Astrocyte of the hippocampus (primary cell): ENCODE measurements around the gene TEDDM1.
A peak's percentile ranks its signal among the peaks of the same experiment; 100 is the strongest.

ENCODE experiments used
- DNase-seq: peaks from one replicate; pipeline ENCODE4 v3.0.0; 2011; ENCODE audit warnings: low read depth, low spot score

Gene TEDDM1

DNA sequence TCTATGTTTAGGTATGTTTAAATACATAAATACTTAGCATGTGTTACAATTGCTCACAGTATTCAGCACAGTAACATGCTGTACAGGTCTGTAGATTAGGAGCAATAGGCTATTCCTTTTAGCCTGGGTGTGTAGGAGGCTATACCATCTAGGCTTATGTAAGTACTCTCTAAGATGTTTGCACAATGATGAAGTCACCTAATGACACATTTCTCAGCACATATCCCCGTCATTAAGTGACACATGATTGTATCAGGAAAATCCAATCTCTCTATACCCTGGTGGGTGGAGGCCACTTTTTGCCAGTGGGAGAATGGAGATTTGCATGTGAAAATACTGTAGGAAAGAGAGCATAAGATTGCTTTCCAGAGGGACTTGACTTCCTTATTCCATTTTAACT, 5.5 kb upstream of the TEDDM1 start:
- no peak for DNase-seq

DNA sequence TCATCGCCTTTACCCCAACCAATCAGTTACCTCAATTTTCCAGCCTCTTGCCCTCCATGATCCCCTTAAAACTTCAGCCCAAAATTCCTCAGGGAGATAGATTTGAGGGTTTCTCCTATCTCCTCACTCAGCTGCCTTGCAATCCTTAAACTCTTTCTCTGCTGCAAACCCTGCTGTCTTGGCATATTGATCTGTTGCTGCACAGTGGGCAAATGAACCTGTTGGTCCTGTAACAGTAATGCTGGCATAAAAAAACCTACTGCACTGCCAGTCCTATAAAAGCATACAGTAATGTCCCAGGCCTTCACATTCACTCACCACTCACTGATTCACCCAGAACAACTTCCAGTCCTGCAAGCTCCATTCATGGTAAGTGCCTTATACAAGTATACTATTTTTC, 5.1 kb upstream of the TEDDM1 start:
- DNase-seq = no peak

DNA sequence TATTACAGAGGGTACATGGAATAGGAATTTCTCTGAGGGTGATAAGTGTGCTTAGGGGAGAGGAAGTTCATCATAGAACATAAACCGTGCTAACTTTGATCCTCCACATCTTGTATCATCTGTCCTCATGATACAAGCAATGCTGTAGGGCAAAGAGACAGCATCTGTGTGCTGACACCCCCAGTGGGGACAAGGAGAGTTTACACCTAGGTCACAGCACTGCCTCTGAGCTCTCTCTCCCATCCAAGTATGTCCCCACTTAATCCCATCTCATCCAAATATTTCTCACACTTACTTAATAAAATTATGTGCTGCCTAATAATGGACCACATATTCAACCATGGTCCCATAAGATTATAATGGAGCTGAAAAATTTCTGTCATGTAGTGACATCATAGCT, 4.3 kb upstream of the TEDDM1 start:
- no peak for DNase-seq

DNA sequence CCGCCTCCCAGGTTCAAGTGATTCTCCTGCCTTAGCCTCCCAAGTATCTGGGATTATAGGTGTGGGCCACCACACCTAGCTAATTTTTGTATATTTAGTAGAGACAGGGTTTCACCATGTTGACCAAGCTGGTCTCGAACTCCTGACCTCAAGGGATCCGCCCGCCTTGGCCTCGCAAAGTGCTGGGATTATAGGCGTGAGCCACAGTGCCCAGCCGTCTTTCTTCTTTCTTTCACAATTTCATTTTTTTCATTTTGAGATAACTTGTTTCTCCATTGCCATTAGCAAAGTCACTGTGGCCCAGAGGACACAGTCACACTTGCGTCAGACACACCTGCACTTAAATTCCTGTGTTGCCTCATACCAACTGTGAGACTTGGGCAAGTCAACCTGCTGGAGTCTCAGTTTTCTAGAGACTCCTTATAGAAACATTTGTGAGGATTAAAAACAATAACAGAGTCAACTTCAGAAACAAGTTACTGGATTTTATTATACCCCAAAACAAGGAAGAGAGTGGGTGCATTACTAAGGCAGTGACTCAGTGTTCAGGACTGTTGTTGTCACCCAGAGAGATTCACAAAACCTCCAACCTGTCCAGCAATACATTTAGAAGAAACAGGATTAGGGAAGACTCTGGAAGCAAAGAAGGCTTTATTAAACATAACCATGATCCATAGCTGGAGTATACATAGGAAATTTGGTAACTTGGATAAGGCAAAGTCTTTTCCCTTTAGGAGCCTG, 2.6 kb downstream of the TEDDM1 start:
- no peak for DNase-seq

DNA sequence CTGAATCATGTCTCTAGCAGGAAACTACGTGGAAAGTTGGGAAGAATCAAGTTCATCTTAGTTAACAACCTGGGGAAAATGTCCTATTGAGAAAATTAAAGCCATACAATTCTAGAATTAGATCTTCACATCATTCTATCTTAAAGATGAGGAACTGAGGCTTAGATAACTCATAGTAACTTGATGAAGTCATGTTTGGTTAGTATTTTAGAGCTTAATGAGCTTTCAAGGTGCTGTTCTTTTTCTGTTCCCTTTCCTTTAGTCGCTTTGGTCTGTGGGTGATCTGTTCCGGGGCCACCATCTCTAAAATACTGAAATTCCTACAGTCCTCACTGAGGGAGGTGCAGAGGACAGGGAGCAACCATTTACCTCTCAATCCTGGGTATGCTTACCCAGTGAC, 4.6 kb downstream of the TEDDM1 start:
- no peak for DNase-seq

DNA sequence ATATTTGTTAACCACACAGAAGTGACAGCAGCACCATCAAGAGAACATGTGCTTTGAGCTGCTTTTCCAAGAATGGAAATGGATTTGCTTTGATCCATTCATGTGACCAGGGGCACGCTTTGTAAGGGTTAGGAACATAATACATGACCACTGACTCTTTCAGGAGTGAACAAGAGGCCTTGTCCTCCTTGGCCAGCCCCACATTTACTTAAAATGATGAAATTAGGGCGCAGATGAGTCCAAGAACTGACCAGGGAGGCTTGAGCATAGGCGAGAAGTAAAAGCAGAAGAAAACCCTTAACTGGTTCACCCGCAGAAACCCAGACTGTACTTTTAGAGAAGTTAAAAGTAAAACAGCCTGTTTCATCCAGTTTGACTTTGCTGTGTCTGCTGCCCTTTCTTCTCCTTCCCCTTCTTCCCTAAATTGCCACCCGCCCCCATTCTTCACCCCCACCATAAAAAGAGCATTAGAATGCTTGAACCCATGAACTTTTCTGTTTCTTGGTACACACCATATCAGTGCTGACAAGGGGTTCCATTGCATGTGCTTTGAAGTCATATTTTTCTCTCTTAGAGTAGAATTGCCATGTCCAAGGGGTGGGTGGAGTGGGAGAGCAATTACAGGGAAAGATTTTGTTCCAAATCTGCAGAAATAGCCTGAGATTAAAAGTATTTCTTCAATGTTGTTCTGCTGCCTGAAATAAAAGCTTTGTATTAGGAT, 6.3 kb downstream of the TEDDM1 start:
- DNase-seq = no peak

DNA sequence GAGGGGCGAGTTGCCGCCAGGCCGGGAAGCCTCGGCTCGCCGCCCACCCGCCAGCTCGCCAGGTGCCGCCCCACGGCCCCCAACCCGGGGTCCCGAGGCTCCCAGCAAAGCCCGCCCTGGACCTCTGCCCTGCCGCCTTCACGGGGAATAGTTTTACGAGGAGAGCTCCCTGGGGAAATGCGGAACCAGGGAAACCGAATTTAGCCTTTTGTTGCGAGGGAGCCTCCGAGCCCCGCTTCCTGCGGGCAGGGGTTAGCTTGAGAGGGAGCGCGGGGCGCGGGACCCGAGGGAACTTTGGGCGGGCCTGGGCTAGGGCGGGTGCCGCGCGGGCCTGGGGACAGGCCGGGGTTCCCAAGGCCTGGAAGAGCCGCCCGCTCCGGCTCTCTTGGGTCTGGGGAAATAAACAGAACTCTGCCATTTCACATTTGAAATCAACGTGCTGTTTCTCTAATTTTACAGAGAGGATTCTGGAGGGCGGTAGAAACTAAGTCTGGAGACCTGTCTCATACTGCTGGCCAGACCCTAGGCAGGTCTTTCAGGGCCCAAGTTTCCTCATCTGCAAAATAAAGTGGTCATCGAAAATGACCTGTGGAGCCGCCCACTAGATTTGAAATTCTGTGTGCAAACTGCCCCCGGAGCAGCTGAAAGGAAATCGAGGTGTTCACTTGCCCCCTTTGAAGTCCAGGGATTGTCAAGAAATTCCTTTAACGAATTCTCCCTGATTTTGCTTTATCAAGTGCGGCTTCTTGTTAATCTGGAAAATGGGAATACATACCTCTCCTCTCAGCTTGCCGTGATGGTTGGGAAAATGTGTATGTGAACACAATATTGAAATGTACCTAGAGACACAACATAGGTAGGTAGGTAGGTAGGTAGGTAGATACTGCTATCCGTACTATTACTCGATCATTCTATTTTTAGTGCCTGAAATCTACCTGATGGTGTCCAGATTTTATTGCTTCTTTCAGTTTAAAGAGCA, 8.1 kb downstream of the TEDDM1 start:
- DNase-seq = peak; percentile 73

DNA sequence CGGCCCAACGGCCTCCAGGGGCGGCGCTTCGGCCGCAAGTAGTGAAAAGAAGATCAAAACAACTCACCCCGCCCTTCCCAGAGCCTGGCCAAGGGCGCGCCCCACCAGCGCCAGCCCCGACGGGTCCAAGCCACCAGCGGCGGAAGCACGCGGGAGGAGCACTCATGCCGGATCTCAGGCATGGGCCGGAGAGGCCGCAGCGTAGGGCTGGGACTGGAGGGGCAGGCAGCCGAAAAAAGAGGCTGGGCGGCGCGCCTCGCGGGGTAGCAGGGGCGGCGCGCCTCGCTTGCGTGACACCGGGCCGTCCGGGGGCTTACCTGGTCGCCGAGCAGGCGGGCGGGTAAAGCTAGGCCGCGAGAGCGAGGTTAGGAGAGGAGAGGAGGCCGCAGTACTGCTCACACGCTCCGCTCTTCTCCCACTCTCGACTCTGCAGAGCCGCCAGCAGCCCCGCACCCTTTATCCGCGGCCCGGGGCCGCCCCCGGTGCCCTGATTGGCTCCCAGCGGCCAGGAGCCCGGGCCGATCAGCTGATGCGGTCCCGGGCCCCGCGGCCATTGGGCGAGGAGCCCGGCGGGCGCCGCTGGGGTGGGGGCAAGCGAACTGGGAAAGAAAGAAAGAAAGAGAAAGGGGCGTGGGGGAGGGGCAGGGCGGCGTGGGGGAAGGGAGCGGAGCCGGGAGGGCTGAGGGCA, 9.0 kb downstream of the TEDDM1 start, which contains the start of gene GLUL:
TSS of gene GLUL (minus strand) at position 429 of the 688 bp plus-strand sequence. CDS start 3,053 bp downstream, outside the sequence.
- peak; percentile 98 for DNase-seq

DNA sequence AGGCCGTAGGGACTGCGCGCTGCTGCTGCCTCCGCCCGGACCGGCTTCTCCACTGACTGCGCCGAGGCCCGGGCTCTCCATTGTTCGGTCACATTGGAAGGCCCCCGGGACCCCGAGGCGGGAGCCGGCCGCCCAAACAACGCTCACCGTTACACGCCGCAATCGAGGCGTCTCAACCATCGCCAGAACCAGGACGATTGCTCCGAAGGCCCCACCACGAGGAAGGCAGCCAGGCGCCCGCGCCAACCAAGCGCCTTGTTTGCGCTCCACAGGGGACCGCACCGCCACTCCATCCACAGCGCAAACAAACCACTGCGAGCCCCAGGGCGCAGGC, 9.5 kb downstream of the TEDDM1 start:
- no peak for DNase-seq

DNA sequence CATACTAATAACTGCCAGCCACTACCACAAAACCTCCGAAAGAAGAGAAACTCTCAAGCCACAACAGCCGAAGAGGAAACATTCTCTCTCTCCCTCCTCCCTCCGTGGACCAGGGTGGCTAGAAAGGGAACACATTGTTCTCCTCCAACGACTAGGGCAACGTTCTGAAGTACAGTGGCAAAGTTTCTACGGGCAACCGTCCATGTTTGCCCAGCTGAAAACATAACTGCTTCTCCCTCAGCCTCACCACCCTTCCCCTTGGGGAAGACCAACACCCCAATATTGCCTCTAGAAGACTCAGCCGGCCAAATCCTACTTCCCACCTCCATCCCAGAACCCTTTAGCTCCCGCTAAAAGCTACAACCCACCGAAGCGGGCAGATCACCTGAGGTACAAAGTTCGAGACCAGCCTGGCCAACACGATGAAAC, 10.8 kb downstream of the TEDDM1 start:
- peak; percentile 42 for DNase-seq

DNA sequence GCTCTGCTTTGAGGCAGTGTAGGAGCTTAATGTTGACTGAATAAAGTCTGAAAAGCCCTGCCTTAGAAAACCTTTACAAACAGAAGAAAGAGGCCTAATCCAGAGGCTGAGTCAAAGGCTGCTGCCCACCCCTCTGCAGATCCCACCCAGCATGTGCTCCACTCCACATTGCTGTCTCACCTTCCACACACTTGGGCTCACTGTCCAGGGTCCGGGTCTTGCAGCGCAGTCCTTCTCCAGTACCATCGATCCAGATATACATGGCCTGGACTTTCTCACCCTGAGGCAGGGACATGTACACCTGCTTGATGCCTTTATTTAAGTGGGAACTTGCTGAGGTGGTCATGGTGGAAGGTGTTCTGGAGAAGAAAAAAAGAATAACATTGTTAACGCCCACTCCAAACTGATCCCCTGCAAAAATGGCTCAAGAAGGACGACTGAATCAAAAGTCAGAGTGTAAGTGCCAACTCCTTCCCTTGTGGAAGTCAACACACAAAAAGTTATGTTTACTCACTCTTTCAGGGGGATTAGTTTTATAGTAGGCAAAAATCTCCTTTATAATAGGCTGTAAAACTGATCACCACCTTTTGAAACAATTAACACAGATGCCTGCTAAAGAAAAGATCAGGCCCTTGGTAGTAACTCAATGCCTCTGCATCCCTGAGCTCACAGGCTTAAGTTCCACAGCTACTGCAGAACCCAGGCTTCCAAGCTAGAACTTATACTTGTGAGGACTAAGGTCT, 11.9 kb downstream of the TEDDM1 start:
- DNase-seq = peak; percentile 26

DNA sequence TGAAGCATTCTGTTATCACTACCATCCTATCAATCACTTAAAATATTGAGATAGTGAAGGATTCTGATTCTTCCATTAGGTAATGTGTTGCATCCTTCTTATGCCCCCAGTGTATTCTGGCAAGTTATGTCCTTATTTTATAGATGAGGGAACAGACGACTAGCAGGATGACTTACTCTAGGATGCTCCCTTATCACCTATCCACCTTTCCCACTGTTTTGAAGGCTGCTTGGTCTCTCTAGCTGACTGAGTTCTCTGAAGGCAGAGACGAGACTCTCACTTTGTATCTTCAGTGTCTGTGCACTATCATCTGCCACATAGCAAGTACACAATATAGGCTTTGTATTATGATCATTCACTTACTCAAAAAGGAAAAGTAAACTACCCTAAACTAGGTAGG, 12.9 kb downstream of the TEDDM1 start:
- no peak for DNase-seq

DNA sequence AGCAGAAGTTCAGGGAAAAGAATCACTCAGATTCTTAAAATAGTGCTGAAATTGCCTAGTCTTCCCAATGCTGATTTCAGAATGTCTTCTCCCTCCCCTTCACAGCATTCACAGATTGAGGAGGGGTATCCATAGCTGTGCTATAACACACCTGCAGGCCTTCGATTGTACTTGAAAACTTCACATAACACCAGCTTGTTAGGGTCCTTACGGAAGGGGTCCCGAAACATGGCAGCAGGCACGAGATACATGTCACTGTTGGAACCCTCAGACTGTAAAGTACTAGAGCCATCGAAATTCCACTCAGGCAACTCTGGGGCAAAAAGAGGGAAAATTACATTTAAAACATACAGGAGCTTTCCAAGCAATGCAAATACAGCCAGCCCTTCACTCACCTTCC, 13.5 kb downstream of the TEDDM1 start:
- DNase-seq = no peak

DNA sequence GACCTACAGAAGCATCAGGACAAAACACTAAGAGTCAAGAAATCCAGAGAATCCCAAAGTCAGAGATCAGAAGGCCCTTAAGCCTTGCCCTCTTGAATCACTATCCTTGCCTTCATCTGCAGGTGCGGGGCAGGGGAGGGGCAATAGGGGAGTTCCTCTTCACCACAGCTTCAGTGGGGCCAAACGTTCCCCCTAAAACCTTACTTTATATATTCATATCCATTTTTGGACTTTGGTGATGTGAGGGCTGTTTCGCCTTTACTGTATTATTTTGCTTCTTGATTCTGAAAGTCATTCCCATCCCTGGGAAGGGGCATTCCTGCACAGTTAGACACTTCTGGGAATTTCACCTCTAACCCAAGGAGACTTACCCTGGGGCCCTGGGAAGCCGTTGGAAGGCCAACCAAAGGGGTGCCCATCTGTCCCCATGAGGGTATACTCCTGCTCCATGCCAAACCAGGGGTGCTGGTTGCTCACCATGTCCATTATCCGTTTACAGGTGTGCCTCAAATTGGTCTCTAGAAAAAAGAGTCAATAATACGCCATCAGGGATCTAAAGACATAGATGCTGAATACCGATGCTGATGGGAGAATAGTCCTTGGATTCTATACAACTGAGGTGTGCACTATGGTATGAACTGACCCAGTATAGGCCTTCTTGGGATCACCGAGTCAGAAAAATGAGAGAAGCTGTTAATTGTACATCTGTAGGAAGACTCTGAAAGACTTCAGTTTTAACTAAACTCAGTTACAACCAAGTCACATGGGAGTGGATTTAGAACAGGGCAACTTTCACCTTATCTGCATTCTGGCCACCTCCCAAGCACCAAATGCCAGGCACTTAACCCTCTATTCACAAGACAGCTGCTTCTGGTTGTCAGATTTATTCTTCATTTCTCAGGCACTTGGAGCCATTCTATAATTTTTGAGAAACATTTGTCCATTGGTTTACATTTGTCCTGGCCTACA, 14.3 kb downstream of the TEDDM1 start:
- no peak for DNase-seq

DNA sequence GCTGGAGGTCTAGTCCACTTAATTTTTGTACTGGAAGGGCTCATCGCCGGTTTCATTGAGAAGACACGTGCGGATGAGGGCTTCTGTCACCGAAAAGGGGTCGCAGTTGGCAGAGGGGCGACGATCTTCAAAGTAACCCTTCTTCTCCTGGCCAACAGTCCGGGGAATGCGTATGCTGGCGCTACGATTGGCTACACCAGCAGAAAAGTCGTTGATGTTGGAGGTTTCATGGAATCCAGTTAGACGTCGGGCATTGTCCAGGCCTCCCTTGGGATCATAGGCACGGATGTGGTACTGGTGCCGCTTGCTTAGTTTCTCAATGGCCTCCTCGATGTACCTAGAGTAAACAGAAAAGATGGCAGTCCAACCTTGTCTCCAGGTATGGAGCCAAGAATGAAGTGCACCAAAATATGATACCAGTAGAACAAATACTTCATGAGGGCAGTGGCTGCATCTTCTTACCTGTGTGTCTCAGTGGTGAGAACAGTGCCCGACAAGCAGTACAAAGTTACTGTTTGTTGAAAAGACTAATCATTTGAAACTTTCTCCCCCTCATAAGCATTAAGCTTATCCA, 16.0 kb downstream of the TEDDM1 start:
- no peak for DNase-seq

DNA sequence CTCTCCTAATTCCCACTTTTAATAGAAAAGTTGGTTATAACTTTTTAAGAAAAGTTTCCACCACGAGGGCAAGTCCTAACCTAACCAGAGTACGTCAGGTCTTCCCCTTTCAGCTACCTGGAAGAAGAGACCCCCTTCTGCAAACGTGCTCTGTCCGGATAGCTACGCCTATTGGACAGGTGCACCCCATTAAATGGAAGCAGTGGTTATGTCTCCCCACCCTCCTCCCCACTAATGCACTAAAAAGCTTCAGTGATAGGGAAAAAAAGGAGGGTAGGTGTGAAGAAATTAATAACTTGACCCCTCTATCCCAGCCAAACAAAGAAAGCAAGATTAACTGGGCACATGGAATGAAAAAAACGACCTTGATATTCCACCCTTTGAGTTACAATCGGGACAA, 16.5 kb downstream of the TEDDM1 start:
- DNase-seq = no peak

DNA sequence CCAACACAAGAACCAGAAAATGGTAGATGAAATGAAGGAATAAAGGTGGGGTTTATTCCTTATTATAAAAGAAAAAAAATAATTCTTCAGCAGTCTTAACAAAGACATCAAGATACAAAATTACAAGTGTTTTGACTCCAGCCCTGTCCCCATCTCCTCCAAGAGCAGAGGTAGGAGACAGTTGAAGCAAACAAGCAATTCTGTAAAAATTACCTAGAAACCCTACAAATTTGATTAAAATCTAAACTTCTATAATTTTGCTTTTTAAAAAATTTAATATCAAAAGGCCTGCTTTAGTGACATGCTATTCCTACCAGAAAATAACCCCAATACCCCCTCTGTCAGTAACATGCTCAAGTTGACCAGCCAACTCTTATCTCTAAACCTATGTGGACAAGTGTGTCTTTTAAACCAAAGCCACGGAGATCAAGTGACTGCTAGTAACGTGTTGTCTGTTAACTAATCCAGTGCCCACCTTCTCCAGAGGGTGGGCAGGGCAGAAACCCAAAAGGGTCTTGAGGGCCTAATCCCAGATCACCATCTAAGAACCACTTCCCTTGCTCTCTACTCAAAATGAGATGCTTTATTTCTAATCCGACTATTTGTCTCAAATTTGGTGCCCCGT, 17.3 kb downstream of the TEDDM1 start:
- no peak for DNase-seq

DNA sequence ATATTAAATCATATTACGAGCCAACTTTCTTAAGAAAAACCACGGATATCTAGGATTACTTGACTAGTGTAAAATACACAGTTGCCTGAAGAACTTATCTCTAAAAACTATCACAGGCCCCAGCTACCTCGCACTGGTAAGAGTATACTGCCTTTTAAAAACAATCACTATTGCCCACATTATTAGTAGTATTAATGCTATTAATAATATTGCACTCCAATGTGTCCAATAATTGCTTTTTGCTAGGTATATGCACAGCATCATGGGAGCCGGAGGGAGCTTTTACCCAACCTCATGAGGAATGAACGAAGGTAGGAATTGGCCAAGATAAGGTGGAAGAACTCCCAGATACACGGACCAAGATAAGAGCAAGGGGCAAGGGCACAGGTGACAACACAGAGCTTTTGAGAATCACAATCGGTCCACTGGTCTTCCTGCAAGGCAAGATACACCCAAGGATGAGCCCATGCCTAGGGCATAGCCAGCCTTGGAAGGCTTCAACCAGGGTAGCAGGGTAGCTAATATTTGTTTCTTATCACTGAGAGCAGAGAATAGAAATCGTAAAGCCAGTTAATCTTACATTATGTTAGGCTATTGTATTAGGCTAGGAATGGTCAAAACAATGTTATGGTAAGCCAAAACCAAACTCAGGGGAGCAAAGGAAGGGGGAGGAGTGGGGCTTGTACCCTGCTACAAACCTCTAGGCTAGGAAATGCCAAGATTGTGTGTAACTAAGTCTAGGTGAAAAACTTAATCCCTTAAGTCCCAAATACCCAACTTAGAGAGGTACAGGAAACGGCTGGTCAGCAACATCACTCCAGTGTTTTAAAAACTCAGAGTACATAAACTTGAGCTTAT, 18.3 kb downstream of the TEDDM1 start:
- no peak for DNase-seq
